Embryonic facial prominence (tissue), 1 donor: ENCODE measurements around the gene HLA-A.
"Not testable (repeated sequence)": the region's sequence is repeated elsewhere in the genome, so short reads cannot be mapped to it uniquely, and the experiment has no call there.

Experiments
- DNase-seq: peaks from one replicate; pipeline ENCODE4 v3.0.0-alpha.2; 2016; ENCODE audit errors: extremely low spot score

HLA-A gene

DNA sequence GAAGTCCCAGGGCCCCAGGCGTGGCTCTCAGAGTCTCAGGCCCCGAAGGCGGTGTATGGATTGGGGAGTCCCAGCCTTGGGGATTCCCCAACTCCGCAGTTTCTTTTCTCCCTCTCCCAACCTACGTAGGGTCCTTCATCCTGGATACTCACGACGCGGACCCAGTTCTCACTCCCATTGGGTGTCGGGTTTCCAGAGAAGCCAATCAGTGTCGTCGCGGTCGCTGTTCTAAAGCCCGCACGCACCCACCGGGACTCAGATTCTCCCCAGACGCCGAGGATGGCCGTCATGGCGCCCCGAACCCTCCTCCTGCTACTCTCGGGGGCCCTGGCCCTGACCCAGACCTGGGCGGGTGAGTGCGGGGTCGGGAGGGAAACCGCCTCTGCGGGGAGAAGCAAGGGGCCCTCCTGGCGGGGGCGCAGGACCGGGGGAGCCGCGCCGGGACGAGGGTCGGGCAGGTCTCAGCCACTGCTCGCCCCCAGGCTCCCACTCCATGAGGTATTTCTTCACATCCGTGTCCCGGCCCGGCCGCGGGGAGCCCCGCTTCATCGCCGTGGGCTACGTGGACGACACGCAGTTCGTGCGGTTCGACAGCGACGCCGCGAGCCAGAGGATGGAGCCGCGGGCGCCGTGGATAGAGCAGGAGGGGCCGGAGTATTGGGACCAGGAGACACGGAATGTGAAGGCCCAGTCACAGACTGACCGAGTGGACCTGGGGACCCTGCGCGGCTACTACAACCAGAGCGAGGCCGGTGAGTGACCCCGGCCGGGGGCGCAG, at the start of gene HLA-A:
Gene HLA-A (plus strand): TSS at position 258 of the 778 bp plus-strand sequence. CDS start 22 bp downstream, at position 280.
- peak; percentile 88 for DNase-seq

DNA sequence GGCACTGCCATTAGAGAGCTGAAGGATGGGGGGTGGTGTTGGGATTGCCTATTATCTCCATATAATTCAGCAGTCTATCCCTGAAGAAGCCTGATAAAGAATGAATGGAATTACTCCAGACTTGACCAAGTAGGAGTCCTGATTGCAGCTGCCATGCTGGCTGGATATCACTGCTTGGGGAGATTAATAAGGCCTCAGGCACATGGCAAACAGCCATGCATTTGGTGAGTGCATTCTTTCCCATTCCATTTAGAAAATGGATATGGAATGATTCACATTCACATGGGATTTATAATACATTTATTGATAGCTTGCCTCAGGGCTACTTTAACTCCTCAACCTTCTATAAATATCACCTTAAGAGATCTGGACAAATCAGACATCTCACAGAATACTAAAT, 49.6 kb upstream of the HLA-A start:
- no peak for DNase-seq

DNA sequence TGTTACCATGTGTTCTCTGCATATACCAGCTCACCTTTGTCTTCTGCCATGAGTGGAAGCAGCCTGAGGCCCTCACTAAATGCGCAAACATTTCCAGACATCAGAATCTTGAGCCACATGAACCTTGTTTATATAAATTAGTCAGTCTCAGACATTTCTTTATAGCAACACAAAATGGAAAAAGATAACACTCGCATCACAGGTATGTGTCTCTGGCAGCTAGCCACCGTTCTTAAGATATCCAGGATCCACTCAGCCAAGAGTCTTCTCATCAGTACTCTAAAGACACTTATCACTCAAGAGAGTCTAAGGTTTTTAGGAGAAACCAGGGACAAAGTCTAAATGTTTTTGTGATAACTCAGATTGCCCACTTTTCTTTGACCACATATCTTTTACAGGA, 43.1 kb upstream of the HLA-A start:
- DNase-seq, result no peak

DNA sequence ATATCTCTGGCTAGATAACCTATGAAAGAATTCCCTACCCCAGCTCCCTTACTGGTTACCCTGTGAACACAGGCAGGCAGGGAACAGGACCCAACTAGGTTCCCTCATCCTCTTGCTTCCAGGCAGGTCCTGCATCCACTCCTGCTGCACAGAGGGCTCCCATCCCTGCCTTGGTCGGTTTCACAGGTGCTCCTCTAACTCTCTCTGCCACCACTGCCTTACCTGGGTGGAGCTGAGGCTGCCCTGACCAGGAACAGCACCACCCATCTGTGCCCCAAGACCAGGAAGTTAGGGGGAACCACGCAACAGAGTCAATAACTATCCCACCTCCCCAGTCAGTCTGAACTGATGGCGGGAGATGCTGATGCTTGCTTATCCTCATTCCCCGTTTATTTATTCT, 37.0 kb upstream of the HLA-A start:
- DNase-seq, result no peak

DNA sequence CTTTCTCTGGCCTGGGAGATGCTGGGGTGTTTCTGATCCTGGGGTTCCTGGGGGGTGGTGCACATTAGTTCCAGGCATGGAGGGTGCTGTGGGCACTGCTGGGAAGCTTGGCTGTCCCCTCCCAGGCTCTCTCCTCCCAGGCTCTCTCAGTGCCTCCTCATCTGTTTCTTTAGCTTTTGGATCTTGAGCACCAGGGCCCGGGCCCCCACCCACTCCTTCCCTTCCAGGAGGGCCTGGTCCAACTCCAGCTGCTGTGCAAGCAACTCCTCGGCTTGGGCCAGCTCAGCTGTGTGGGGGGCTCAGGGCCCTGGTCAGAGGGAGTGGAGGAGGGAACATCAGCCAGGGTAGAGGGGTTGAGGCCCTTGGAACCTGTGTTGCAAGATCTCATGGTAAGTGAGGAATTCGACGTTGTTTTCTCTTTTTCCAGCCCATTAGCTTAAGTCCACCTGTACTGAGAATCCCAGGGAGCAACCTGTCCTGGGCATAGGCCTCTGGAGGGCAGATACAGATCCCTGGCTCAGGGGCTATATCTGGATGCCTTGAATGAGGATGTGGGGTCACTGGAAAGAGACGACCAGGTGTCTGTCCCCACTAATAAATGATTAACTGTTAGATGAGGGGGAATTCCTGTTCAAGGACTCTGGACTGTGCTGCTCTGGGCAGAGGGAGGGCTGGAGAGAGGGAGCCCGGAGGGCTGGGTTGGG, 34.5 kb upstream of the HLA-A start:
- no peak for DNase-seq

DNA sequence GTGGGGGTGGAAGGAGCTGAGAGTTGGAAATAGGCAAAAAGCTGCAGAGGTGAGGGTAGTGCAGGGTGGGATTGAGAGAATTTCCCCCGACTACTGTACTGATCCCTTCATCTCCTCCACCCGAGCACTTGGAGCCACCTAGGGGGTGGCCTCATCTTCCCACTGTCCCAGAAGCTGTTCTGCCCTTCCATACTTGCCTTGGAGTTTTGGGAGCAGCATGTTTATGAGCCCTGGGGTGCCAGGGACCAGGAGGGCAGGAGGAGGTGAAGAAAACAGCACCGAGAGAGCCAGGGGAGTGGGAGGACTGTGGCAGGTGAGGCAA, 34.0 kb upstream of the HLA-A start:
- no peak for DNase-seq

DNA sequence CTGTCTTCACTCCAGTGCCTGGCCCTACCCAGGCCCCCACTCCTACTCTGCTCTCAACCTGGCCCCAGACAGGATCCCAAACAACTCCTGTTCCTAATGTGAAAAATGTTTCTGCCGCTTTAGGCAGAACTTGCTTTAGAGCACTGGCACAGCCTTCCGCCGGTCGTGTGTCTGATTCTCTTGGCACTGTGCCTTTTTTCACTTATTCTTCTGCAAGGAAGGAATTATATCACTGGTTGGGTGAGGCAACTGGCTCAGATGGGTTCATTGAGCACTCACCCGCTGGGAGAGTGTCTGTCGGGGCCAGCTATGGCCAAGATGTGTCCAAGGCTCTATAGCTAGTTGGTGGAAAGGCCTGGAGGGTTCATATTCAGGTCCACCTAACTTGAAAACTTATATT, 33.6 kb upstream of the HLA-A start:
- no peak for DNase-seq

DNA sequence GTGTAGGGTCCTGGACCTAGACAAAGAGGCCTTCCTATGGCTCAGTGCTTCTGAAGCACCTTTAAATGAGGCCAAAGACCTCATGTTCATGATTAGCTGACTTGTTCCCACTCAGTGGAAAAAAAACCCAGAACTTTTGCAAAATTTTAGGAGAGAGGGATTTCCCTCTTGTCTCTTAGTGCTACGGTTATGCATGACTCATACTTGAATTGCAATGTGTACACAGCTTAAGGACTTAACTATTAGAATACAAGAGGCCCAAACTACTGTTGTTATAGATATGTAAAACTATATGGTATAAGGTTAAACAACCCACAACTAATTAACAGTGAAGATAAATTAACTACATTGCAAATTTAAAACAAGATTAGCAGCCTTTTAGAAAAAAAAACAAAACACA, 32.3 kb upstream of the HLA-A start:
- no peak for DNase-seq

DNA sequence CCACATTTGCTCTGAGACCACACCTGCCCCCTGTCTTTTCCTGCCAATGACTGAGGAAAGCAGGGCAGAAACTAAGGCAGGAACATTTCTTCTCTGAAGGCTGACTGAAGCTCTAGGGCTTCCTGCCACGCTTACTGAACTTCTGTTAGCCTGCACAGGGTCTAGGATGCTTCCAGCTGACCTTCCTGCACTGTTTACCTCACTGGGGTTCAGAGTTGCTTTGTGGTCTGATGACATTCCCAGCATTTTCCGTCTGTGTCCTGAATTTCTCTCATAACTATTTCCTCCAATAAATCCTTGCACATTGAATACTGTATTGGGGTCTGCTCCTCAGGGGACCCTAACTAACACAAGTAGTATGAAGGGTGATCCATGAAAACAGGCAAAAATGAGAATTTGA, 29.5 kb upstream of the HLA-A start:
- DNase-seq, result no peak

DNA sequence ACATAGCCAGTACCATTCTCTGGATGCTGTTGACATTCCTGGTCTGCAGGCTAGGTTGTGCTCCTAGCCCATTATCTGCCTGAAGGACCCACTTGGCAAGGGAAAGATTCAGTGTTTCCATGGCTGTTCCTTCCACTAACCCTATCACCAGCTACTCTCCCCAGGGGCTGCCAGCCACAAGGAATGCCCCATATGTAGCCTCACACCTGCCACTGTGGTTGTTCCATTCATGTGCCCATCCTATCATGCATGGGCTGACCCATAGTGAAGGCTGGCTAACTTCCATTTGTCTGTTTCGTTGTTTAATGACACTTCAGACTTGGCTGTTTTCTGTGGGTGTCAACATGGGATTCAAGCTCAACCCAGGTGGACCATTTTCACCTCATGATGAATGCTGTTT, 25.6 kb upstream of the HLA-A start:
- DNase-seq, result no peak

DNA sequence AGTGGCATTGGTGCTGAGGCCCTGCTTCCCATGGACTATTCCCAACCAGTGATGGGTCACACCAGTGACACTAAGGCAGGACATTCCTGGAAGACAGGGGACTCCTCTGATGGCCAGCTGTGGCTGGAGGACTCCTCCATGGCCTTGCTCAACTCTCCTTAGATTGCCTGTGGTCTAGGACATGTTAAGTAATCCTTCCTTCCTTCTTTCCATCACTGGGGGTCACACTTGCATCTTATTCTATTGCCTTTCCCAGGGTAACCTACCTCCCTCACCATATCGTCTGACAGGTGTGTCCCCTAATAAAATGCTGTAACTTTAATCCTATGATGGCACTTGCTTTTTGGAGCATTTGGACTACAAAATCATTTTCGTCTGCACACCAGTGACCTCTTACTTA, 24.5 kb upstream of the HLA-A start:
- no peak for DNase-seq

DNA sequence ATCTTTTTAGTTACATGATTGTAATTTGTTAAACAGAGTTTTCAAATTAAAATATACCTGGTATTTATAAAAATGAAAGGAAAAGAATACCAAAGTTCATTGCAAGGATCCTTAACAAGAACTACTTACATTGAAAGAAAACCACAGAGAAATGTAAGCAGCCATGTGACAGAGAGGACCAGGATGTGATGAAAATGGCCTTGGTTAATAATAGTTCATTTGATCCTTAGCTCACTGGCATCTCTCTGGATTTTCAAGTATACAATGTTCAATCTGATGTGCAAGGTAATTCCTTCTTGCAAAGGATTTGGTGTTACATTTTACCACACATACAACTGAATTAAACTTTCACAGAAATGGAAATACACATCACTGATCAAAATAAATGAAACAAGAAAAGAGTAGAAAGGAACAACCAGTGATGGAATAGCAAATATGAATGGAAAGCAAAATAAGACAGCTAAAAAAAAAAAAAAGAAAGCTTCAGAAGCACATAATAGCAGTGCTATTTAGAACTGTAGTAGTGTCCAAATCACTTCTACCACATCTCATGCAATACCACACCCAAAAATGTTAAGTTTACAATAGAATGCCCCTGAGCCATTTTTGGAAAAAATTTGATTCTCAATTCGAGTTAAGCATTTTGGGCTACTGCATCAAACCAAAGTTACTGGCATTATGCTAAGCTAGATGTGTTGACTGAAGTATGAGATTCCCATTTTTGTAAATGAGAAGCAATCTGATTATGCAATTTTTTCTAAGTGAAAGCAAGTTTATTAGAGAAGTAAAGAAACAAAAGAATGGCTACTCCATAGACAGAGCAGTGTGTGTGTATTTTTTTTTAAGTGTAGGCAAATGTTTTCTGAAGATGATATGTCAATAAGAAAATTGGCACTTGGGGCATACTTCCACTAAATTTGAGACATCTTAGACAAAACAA, 22.6 kb upstream of the HLA-A start:
- no peak for DNase-seq

DNA sequence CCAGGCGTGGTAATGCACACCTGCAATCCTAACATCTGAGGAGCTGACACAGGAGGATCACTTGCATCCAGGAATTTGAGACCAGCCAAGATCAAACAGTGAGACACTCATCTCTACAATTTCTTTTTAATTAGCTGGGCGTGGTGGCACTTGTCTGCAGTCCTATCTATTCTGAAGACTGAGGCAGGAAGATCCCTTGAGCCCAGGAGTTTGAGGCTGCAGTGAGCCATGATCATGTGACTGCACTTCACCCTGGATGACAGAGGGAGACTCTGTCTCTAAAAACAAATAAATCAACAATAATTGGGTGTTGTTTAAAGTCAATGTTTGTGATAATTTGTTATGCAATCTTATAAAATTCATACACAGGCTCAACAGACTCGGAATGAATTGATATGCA, 18.0 kb upstream of the HLA-A start:
- DNase-seq, result no peak

DNA sequence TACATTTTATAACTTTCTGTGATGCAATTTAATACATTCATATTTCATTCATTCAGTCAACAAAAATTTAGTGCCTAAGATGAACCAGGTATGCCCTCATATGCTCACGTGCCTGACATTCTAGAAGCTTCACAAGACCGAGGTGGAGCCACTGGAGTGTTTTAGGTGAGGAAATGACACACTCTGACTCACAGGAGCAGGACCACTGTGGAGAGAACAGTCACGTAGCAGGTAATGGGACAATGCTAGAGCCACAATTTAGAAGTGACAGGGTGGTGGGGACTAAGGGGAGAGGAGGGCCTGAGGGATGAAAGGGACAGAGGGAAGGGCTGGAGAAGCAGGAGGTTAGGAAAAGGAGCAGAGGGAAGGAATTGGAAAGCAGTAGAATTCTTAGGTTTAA, 17.6 kb upstream of the HLA-A start:
- DNase-seq, result no peak

DNA sequence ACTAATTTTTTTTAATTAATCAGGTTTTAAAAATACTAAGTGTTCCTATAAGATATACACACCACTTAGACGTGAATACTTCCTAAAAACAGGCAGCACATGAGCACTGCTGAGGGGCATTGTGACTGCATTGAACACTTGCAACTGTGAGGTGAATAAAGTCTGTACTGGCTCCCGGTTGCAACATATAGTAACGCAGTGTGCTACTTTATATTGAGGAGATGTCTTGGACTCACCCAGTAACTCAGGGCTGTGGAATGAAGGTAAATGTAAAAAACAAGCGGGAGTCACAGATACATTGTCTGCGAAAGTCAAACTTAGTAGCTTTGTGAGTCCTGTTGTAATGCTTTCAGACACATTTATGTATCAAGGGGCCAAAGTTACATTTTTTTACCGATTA, 17.0 kb upstream of the HLA-A start:
- no peak for DNase-seq

DNA sequence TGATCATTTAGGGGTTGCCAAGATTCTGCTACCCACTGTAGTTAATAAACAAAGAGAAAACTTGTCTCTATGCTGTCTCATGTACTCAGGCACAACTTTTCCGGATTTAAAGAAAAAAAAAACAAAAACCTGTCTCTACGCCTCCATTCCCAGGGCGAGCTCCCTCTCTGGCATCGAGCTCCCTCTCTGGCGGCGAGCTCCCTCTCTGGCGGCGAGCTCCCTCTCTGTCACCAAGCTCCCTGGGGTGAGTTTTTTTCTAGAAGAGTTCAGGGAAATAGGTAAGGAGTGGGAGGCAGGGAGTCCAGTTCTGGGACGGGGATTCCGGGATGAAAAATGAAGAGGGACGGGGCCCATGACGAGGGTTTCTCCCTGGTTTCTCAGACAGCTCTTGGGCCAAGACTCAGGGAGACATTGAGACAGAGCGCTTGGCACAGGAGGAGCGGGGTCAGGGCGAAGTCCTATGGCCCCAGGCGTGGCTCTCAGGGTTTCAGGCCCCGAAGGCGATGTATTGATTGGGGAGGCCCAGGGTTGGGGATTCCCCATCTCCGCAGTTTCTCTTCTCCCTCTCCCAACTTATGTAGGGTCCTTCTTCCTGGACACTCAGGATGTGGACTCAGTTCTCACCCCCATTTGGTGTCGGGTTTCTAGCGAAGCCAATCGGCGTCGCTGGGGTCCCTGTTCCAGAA, 16.5 kb upstream of the HLA-A start:
- DNase-seq, result no peak

DNA sequence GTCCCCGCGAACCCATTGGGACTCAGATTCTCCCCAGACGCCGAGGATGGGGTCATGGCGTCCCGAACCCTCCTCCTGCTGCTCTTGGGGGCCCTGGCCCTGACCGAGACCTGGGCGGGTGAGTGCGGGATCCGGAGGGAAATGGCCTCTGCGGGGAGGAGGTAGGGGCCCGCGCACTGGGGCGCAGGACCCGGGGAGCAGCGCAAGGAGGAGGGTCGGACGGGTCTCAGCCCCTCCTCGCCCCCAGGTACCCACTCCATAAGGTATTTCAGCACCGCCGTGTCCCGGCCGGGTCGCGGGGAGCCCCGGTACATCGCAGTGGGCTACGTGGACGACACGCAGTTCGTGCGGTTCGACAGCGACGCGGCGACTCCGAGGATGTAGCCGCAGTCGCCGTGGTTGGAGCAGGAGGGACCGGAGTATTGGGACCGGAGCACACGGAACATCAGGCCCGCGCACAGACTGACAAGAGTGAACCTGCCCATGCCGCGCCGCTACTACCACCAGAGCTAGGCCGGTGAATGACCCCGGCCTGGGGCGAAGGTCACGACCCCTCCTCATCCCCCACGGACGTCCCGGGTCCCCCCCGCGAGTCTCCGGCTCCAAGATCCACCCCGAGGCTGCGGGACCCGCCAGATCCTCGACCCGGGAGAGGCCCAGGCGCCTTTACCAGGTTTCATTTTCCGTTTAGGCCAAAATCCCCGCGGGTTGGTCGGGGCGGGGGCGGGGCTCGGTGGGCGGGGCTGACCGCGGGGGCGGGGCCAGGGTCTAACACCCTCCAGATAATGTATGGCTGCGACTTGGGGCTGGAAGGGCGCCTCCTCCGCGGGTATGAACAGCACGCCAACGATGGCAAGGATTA, 15.7 kb upstream of the HLA-A start:
- no peak for DNase-seq

DNA sequence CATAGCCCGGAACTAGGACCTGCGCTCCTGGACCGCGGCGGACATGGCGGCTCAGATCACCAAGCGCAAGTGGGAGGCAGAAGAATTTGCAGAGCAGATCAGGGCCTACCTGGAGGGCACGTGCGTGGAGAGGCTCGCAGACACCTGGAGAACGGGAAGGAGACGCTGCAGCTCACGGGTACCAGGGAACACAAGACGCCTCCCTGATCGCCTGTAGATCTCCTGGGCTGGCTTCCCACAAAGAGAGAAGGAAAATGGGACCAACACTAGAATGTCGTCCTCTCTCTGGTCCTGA, 15.1 kb upstream of the HLA-A start:
- no peak for DNase-seq

DNA sequence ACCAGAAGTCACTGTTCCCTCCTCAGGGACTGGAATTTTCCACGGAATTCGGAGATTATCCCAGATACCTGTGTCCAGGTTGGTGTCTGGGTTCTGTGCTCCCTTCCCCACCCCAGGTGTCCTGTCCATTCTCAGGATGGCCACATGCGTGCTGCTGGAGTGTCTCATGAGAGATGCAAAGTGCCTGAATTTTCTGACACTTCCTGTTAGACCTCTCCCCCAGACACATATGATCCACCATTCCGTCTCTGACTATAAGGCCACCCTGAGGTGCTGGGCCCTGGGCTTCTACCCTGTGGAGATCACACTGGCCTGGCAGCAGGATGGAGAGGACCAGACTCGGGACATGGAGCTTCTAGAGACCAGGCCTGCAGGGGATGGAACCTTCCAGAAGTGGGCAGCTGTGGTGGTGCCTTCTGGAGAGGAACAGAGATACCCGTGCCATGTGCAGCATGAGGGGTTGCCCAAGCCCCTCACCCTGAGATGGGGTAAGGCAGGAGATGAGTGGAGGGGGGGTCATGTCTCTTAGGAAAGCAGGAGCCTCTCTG, 14.4 kb upstream of the HLA-A start:
- no peak for DNase-seq

DNA sequence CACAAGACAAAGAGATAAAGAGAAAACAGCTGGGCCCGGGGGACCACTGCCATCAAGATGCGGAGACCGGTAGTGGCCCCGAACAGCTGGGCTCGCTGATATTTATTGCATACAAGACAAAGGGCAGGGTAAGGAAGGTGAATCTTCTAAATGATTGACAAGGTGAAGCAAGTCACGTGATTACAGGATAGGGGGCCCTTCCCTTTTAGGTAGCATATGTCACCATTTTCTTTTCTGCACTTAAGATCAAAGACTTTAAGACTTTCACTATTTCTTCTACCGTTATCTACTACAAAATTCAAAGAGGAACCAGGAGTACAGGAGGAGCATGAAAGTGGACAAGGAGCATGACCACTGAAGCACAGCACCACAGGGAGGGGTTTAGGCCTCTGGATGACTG, 12.3 kb upstream of the HLA-A start:
- DNase-seq, result not testable (repeated sequence)

DNA sequence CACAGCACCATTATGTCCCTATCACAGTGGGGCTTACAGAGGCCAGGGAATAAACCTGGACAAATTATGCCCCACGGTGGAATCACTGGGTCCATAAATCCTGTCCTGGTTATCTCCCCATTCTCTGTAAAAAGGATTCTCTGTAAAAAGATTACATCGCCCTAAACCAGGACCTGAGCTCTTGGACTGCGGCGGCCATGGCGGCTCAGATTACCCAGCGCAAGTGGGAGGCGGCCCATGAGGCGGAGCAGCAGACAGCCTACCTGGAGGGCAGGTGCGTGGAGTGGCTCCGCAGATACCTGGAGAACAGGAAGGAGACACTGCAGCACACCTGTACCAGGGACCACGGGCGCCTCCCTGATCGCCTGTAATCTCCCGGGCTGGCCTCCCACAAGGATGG, 8.4 kb upstream of the HLA-A start:
- DNase-seq, result no peak
